ENCODE data around the gene CCDC188. TPM values are rescaled to one million over a fixed set of nuclear protein-coding genes. Genes with fewer than 3 reads are reported as not detected.

Gene CCDC188
- total RNA-seq, 1 experiment from 2014 or later = not detected

DNA sequence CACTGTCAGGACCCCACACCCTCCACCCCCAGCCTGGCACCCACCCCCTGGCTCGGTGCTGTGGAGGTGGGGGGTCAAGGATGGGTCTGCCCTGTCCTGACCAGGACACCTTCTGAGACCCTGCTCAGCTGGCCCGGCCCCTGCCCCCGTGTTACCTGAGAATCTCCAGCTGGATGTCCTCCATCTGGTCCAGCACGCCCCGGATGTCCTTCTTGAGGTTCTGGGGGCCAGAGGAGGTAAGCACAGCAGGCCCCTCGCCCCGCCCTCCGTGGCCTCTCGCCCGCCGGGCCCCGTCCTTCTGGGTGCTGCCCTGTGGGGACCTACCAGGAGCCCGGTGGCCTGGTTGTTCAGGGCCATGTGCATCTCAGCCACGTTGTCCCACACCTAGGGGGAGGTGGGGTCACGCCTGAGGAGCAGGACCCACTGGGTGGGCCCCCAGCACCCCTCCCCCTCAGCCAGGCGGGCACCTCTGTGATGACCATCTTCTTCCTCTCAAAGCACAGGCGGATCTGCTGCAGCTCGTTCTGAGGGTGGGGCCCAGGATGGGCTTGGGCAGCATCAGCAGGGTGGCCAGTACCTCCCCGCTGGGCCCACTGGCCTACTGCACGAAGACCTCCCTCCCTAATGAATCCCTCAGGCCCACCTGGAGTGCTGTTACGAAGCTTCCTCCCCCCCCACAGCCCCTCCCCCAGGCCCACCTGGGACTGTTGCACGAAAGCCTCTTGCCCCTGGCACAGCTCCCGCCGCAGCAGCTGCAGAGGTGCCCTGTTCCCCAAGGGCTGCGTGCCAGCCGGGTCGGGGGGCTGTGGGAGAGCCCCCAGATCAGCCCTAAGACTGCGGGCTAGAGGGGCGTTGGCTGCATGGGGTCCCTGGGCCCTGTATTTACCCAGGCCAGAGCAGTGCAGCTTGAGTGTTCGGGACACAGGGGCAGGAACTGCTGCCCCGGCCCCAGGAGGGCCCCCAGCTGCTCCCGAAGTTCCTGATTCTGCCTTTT lies 1.3 kb downstream of the CCDC188 start:
- TF ChIP-seq, protein P1, sequence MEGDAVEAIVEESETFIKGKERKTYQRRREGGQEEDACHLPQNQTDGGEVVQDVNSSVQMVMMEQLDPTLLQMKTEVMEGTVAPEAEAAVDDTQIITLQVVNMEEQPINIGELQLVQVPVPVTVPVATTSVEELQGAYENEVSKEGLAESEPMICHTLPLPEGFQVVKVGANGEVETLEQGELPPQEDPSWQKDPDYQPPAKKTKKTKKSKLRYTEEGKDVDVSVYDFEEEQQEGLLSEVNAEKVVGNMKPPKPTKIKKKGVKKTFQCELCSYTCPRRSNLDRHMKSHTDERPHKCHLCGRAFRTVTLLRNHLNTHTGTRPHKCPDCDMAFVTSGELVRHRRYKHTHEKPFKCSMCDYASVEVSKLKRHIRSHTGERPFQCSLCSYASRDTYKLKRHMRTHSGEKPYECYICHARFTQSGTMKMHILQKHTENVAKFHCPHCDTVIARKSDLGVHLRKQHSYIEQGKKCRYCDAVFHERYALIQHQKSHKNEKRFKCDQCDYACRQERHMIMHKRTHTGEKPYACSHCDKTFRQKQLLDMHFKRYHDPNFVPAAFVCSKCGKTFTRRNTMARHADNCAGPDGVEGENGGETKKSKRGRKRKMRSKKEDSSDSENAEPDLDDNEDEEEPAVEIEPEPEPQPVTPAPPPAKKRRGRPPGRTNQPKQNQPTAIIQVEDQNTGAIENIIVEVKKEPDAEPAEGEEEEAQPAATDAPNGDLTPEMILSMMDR (conservative IDR thresholded peaks at IDR 0.05) = no peak

More for the DNA sequence above, 1.3 kb downstream of the CCDC188 start:
- no peaks in the 10 kb centered on the region for H4K20me1 ChIP-seq (ENCODE audit: control insufficient read depth, insufficient read depth, insufficient read length)
- no peak overlapping the region for H3K9ac ChIP-seq (ENCODE audit: extremely low read depth, insufficient read length, low read length)
- H3K4me1 ChIP-seq (ENCODE audit: insufficient read depth, low read length) = no peaks in the 10 kb centered on the region
- no peaks in the 10 kb centered on the region for H3K9me3 ChIP-seq (ENCODE audit: control insufficient read depth, low read depth, low read length)
- no peak overlapping the region for H2BK20ac ChIP-seq (ENCODE audit: low read depth, low read length, poor library complexity, severe bottlenecking)
- no peak overlapping the region for H3K18ac ChIP-seq (ENCODE audit: insufficient read length, low read depth, low read length)
- H3K27me3 Mint-ChIP-seq (ENCODE audit: low read depth) = no peaks in the 10 kb centered on the region
- H3K23me2 ChIP-seq (ENCODE audit: insufficient read length, low read depth, low read length, poor library complexity, severe bottlenecking) = peaks cover 5% of the 10 kb centered on the region
- H3K27me3 ChIP-seq (ENCODE audit: insufficient read depth, low read length) = no peaks in the 10 kb centered on the region
- no peak overlapping the region for H2BK12ac ChIP-seq (ENCODE audit: insufficient read length, low read depth, low read length)
- H3K4me2 ChIP-seq (ENCODE audit: insufficient read depth, insufficient read length, low read length) = no peak overlapping the region
- H3K27ac ChIP-seq (ENCODE audit: insufficient read length, low read depth, low read length) = no peak overlapping the region
- H3K4me1 Mint-ChIP-seq = peaks cover 3 to 5% of the 10 kb centered on the region in 2 experiments; a peak in 3 of 4 replicates
- no peak overlapping the region for H3K27ac Mint-ChIP-seq
- H2BK120ac ChIP-seq (ENCODE audit: low read depth, low read length, poor library complexity, severe bottlenecking) = no peak overlapping the region
- no peak overlapping the region for H3K23ac ChIP-seq (ENCODE audit: insufficient read length, low read depth, low read length)
- no peak overlapping the region for H4K91ac ChIP-seq (ENCODE audit: insufficient read length, low read depth, low read length)
- no peaks in the 10 kb centered on the region for H3K79me1 ChIP-seq (ENCODE audit: insufficient read depth, low read depth, low read length, poor library complexity, severe bottlenecking)
- no peak overlapping the region for H2BK5ac ChIP-seq (ENCODE audit: insufficient read length, low read length)
- H3K4me3 Mint-ChIP-seq = no peak overlapping the region
- H3K14ac ChIP-seq (ENCODE audit: insufficient read depth, low read length) = no peak overlapping the region
- no peak overlapping the region for H4K5ac ChIP-seq (ENCODE audit: insufficient read length, low read depth, low read length)
- H3K56ac ChIP-seq (ENCODE audit: insufficient read length, low read depth, low read length) = no peak overlapping the region
- H3K9me3 Mint-ChIP-seq = no peaks in the 10 kb centered on the region; a peak in 1 of 5 replicates
- WGBS (ENCODE audit: extremely low coverage, insufficient read length, low lambda C conversion rate) = no CpG with 5 or more reads among the region's 32 CpGs
- H3K79me2 ChIP-seq (ENCODE audit: insufficient read depth, low read length) = no peaks in the 10 kb centered on the region
- no peaks in the 10 kb centered on the region; a peak in 1 of 7 replicates for H3K36me3 Mint-ChIP-seq (ENCODE audit: insufficient read depth in 1 of 3, low read depth in 3 of 3)
- DNase-seq = no peak
- no peak overlapping the region for H3K4ac ChIP-seq (ENCODE audit: low read depth, low read length)
- H2AK5ac ChIP-seq (ENCODE audit: insufficient read length, low read length) = no peak overlapping the region
- no peak overlapping the region for H3T11ph ChIP-seq (ENCODE audit: low read length)
- no peak overlapping the region for H4K8ac ChIP-seq (replicated peaks; ENCODE audit: insufficient read length, low read depth, low read length)
- no peak overlapping the region for H2AFZ ChIP-seq (ENCODE audit: low read length)
- no peak overlapping the region for H2BK15ac ChIP-seq (ENCODE audit: low read depth, low read length)

Data from H9 (cell line).